Measurements from ENCODE around the gene DUS1L.

The DUS1L gene

GRCh38 chr17:82088838-82089722 is 23.5 kb upstream of the DUS1L start:
- DNase-seq (ENCODE audit: extremely low read depth in 1 of 2, low read depth in 1 of 2): no peak

- no peak for DNase-seq (ENCODE audit: extremely low read depth in 1 of 2, low read depth in 1 of 2)
These were observed 22.6 kb upstream of the DUS1L start for GRCh38 chr17:82087961-82088837.

GRCh38 chr17:82086941-82087906 is 21.6 kb upstream of the DUS1L start:
- no peak for DNase-seq (ENCODE audit: extremely low read depth in 1 of 2, low read depth in 1 of 2)

GRCh38 chr17:82085931-82086764 is 20.5 kb upstream of the DUS1L start:
- no peak for DNase-seq (ENCODE audit: extremely low read depth in 1 of 2, low read depth in 1 of 2)

GRCh38 chr17:82085031-82085861 is 19.6 kb upstream of the DUS1L start:
- DNase-seq (ENCODE audit: extremely low read depth in 1 of 2, low read depth in 1 of 2): no peak

- DNase-seq (ENCODE audit: extremely low read depth in 1 of 2, low read depth in 1 of 2): no peak
These were observed 18.9 kb upstream of the DUS1L start for GRCh38 chr17:82084373-82085030.

- DNase-seq (ENCODE audit: extremely low read depth in 1 of 2, low read depth in 1 of 2): no peak
These were observed 18.1 kb upstream of the DUS1L start for GRCh38 chr17:82083533-82084359.

- DNase-seq (ENCODE audit: extremely low read depth in 1 of 2, low read depth in 1 of 2): no peak
These were observed 17.4 kb upstream of the DUS1L start for GRCh38 chr17:82083009-82083408.

- no peak for DNase-seq (ENCODE audit: extremely low read depth in 1 of 2, low read depth in 1 of 2)
These were observed 16.9 kb upstream of the DUS1L start for GRCh38 chr17:82082456-82082855.

- no peak for DNase-seq (ENCODE audit: extremely low read depth in 1 of 2, low read depth in 1 of 2)
These were observed 16.4 kb upstream of the DUS1L start for GRCh38 chr17:82081966-82082365.

- DNase-seq (ENCODE audit: extremely low read depth in 1 of 2, low read depth in 1 of 2): no peak
These were observed 15.9 kb upstream of the DUS1L start for GRCh38 chr17:82081546-82081945.

GRCh38 chr17:82080789-82081464 is 15.3 kb upstream of the DUS1L start:
- no peak for DNase-seq (ENCODE audit: extremely low read depth in 1 of 2, low read depth in 1 of 2)

GRCh38 chr17:82080048-82080788 is 14.6 kb upstream of the DUS1L start:
- no peak for DNase-seq (ENCODE audit: extremely low read depth in 1 of 2, low read depth in 1 of 2)

GRCh38 chr17:82079001-82079677 is 13.5 kb upstream of the DUS1L start:
- no peak for DNase-seq (ENCODE audit: extremely low read depth in 1 of 2, low read depth in 1 of 2)

- DNase-seq (ENCODE audit: extremely low read depth in 1 of 2, low read depth in 1 of 2): no peak
These were observed 12.8 kb upstream of the DUS1L start for GRCh38 chr17:82078433-82078832.
